NCI-H526 (cell line): ENCODE results near the gene CTU2.

Source experiments
- DNase-seq, 2 experiments: peaks; one replicate each; lab custom pipeline; 2025; lab: John Stamatoyannopoulos, UW

Gene CTU2

DNA sequence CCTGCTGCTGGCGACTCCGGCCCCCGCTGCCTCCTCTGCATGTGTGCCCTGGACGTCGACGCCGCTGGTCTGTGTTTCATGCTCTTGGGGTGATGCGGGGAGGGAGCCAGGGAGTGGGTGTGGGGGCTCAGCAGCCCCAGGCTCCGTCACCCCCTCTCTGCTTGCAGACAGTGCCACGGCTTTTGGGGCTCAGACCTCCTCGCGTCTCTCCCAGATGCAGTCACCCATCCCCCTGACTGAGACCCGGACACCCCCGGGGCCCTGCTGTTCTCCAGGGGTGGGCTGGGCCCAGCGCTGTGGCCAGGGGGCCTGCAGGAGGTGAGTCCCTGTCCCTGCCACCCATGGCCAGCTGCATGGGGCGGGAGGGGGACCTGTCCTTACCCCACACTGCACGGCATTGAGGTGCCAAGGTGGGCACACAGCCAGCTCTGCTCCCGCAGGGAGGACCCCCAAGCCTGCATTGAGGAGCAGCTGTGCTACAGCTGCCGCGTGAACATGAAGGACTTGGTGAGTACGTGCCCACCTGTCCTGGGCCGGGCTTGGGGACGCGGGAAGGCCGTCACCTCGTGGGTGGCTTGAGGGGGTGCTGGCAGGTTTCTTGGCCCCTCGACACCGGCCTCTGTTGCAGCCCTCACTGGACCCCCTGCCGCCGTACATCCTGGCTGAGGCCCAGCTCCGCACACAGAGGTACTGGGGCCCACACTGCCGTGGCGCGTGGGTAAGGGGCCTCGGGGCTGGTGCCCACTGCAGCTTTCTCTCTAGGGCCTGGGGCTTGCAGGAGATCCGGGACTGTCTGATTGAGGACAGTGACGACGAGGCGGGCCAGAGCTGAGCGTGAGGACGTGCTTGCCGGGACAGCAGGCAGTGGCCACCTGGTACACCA lies 8.4 kb downstream of the CTU2 start:
- no peak for DNase-seq

DNA sequence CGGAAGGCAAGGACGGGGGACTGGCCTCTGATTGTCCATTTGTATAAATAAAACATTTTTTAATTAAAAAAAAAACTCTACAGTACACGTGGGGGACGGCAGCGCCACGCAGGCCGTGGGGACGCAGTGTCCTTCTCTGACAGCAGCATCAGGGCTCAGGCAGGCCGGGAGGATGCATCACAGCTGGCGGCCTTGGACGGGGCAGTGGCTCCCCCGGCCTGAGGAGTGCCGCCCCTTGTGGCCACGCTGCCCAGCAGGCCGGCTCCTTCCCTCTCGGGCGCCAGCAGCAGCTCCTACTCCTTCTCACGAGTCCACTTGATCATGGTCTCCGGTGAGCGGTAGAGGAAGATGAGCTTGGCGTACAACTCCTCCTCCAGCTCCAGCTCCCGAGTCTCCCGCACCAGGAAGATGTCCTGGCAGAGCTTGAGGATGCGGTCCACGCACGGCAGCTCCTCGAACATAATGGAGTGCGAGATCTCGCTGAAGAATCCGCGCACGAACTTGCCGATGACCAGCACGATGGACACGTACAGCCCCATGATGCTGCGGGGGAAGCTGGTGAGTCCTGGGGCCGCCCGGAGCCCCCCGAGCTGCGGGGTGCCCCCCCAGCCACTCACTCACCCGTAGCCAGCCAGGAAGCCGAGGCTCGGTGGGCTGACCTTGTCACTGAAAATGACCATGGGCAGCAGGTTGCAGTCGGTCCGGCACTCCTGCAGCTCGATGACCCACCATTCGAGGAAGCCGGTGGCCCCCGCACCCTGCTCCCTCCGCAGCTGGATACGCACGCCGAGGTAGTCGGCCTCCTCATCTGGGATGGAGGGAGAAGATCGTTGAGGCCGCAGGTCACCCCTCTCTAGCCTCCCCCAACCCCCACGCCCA lies 9.2 kb downstream of the CTU2 start:
- DNase-seq, result no peak

DNA sequence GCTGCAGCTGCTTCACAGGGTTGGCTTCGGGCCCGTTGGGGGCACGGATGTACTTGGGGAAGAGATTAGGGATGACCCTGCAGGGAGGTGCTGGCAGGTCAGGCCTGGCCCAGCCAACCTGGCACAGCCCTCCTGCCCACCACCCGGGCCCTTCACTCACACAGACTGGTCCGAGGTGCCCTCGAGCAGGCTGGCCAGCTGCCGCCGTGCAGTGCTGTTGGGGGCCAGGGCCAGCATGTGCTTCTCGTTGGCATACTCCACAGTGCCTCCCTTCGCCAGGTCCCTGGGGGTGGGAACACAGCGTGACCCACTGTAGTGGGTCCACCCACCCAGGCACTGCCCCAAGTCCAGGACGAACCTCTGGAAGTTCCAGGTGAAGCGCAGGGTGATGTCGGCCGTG lies 9.9 kb downstream of the CTU2 start:
- no peak for DNase-seq

DNA sequence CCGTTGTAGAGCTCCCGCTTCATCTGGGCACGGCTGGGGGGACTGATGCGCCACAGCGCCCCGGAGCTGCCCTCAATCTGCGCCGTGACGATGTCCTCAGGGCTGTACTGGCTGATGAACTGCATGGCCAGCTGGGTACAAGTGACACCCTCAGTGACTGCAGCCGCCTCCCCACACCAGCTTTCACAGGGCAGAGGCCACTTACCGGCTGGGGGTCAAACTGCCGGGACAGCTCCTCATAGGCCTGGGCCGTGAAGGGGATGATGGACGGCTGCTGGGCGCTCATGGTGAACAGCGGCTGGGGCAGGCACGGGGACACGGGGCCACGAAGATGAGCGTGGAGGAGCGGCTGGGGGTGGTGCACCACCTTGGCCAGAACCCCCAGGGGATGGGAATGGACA lies 10.3 kb downstream of the CTU2 start:
- no peak for DNase-seq

DNA sequence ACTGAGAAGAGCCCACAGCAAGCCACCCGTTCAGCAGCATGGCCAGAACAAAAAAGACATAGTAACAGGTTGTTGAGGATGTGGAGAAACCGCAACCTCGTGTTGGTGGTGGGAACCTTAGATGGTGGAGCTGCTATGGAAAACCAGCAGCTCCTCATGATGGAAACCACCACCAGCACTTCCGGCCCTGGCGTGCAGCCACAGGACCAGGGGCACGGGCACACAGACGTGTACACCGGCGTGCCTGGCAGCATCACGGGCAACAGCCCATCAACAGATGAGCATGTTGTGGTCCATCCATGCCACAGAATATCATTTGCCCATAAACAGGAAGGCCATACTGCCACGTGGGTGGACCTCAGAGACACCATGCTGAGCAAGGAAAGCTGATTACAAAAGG lies 11.9 kb downstream of the CTU2 start:
- DNase-seq, result no peak

DNA sequence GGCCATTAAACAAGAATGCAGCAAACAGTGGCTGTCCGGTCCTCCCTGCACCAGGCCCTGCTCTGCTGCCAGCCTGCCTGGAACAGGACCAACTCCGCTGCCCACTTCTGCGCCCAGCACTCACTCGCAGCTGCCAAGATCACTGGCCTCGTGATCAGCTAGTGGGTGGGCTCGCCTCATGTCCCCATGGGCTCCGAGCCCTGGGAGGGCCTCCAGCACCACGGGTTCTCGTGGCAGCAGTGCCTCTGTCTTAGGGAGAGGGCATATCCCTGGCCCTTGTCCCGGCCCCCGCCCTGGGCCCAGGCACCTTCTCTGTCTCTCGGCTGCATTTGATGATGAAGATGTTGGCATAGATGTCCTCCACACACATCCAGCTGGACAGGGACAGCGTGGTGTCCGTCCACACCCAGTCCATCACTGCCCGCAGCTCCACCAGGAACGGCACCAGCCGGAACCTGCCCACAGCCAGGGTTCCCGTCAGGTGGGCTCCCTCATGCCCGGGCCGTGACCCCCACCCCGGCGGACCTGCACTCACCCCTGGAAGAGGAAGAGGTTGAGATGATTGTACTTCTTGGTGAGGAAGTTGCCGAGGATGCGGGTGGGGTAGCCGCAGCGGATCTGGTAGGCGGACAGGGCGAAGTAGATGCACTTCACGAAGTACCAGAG lies 13.1 kb downstream of the CTU2 start:
- DNase-seq, result no peak

DNA sequence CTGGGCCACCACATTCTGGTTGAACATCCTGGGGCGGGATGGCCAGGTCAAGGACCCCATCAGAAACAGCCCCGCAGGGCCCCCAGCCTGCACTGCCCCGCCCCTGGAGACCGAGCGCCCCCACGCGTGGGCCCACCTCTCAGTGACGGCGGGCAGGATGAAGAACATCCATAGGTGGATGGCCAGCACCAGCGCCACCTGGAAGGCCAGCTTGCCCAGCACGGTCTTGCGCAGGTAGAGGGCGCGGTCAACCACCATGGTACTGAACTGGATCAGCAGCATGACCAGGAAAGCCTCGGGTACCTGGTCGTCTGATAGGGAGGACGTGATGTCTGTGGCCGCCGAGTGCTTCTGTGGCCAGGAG lies 13.6 kb downstream of the CTU2 start:
- DNase-seq, result no peak

DNA sequence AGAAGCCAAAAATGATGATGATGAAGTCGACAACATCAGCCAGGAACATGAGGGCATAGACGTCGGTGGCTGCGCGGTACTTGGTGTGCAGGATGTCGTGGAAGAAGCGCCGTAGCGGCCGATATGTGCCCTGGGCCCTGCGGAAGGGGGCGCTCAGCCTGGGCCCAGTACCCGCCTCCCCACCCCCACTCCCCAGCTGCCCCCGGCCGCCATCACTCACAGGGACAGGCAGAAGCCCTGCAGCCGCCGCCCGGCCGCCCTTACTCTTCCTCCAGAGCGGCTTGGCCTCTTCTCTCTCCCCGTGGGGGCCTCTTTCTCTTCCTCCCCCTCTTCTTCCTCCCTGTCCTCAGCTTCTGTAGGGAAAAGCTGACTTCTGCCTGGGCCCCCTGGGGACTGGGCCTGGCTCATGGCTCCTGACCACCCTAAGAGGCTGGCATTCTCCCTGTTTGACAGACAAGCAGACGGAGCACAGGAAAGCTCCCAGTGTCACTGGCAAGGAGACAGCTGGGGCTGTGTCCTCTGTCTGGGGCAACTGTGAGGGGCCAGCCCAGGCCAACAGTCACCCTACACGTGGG lies 14.2 kb downstream of the CTU2 start:
- DNase-seq, result no peak

DNA sequence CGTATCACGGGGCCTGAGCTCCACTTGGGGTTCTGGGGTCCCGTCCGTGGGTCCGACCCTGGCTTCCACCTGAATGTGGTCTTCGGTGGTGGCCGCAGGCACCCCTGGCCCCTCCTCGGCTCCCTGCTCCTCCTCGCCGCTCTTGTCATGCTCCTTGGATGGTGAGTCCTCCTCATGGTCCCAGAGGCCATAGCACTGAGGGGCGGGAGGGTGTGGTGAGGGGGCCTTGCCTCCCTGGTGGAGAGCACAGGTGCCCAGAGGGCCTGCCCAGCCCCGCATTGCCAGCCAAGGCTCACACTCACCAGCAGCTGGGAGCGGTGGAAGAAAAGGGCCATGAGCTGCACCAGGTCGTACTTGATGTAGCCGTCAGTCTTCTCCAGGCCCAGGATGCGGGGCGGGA lies 14.9 kb downstream of the CTU2 start:
- no peak for DNase-seq

DNA sequence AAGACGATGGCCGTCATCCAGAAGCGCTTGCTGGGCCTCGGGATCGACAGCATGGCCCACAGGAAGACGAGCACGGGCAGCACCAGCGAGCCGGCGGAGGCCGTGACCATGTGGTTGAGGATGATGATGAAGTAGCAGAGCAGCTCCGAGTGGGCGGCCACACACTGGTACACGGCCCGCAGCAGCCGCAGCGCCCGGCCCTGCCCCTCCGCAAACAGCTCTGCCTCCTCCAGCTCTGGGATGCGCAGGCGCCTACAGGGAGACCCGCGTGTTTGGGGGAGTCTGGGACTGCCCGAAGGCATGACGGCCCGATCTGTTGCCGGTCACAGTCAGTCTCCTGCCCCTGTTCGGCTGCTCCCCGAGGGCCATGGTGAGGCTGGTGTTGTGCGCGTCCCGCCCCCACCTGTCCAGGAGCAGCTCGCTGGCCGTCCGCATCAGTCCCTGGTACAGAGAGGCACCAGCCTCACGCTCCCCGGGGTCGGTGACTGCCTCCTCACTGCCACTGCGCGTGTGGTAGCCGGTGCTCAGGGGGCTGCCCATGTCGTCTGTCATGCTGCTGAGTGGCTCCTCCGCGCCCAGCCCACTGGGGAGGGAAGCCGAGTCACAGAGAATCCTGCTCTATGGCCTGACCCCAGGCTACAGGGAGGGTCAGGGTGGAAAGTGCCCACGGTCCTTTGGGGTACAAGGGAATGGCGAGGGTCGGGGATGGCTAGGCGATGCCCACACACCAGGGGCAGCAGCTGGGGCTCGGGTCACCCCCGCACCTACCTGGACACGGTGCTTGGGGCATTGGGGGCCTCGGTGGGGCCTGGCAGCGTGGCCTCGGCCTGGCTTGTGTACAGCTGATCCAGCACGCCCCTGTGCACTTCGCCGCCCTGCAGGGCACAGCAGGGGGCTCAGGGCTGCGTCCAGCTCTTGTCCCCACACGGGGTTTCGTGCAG lies 15.8 kb downstream of the CTU2 start:
- DNase-seq, result no peak

DNA sequence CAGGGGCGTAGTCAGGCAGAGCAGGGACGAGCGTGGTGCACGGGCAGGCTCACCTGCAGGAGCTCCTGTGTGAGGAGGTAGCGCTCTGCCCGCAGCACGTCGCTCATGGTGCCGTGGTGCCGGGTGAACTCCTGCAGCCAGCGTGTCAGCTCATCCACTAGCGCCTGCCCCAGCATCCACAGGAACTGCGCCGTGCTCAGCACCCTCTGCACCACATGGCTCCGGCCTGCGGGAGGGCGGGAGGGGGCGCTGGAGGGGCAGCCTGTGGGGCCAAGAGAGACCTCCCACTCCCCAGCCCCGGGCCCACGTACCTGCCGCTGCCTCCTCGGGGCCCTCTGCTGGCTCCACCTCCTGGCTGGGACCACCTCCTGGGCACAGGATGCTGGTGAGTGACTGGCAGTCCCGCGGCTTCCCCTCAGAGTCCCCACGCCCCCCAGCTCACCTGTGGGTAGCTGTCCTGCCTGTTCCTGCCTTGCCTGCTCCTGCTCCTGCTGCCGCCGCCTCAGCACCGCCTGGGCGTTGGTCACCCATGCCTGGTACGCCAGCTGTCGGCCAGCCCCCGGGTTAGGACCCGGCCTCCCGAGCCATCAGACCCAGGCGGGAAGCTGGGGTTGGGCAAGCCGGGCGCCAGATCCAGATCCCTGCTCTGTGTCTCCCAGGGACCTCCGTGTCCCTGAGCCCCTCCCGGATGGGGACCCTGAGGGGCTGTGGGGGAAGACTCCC lies 16.6 kb downstream of the CTU2 start:
- DNase-seq, result no peak

DNA sequence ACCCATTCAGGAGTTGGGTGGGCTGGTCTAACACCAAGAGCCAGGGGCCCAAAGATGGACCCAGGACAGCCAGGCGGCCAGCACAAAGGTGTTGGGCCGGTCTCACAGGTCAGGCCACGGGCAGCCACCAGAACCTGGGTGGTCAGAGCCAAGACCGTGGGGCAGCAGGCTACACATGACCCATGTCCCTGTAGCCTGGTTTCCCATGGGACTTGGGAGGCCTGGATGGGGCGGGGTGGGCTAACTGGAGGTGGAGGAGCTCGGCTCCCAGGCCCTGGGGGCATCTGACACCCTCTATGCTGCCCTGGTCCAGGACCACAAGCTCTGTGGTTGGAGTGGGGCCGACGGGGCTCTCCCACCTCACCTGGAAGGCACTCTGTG lies 17.2 kb downstream of the CTU2 start:
- no peak for DNase-seq

DNA sequence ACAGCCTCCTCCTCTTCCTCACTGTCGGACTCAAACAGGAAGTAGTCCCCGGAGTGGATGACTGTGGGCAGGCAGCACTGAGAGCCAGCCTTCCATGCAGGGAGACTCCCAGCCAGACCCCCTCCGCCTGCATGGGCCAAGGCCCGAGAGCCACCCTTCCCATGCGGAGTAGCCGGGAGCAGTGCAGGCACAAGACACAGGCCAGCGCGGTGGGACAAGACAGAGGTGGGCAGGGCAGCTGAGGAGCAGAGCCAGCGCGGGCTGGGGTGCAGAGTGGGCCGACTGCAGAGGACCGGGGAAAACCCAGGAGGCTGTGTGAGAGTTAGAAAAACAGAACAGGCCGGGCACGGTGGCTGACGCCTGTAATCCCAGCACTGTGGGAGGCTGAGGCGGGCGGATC lies 17.6 kb downstream of the CTU2 start:
- DNase-seq, result no peak

DNA sequence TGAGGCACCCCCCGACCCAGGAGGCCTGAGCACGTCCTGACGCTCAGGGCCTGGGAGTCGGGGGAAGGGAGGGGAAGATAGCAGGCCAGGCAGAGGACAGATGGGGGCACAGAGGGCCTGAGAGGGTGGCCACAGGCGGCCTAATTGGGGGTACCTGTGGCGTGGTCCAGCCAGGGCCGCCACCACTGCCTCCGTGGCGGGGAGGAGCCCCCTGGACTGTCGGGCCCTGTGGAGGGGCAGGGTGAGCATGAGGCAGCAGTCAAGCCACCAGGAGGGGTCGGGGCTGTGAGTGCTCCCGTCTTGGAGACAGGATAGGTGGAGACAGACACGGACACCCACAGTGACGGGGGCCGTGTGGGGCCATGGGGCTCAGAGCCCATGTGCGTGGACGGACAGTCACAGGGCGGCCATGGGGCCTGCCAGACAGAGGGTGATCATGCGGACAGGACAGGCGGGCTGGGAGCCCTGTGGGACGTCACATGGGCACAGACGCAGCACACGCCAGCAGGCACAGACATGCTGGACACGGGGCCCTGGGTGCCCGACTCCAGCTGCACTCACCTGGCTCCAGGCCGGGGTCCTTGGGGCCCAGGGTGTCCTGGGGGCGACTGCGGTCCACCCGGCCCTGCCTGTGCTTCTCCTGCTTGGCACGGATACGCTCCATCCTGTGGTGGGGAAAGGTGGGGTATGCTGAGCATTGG lies 18.7 kb downstream of the CTU2 start:
- no peak for DNase-seq

DNA sequence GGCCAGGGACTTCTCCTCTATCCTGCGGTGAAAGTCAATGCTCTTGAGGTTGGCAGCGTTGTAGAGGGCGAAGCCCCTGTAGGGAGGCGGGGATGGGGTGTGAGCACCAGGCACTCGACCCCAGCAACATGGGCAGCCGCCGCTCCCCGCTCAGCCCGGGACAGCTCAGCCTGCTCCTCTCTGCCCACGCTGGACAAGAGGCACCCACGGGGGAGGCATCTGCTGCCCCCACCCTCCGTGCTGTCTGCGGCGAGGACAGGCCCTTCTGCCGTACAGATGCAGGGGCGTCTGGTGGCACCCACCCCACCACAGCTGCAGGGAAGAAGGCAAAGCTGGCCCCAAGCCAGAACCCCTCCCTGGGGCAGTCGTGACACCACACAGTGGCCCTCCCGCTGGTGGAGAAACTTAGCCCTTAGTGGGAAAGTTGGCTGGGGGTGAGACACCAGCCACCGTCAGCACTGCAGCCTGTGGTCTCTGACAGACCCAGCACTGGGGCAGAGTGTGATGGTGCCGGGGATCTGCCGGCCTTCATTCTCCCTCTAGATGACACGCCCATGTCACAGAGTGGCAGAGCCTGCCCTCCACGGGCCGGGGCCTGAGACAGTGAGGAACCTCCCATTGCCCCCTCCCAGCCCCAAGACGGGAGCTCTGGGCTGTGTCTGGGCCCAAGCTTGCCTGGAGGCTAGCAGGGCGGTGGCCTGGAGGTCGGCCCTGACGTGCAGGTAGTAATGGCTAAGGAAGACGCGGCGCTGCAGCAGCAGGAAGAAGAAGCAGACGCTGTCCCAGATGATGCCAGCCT lies 19.5 kb downstream of the CTU2 start:
- no peak for DNase-seq

DNA sequence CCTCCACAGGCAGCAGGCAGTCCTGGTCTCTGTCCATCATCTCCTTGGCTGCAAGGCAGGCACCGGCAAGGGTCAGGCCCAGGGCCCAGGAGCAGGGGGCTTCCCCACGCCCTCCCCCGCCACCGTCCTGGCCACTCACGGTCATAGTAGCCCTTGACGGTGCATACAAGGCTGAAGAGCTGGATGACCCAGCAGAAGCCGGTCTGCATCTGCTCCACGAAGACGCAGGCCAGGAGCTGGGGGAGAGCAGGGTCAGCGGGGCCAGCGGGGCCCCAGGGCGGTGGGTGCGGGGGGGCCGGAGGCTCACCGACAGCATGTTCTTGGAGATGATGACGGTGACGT lies 20.1 kb downstream of the CTU2 start:
- DNase-seq, result no peak

DNA sequence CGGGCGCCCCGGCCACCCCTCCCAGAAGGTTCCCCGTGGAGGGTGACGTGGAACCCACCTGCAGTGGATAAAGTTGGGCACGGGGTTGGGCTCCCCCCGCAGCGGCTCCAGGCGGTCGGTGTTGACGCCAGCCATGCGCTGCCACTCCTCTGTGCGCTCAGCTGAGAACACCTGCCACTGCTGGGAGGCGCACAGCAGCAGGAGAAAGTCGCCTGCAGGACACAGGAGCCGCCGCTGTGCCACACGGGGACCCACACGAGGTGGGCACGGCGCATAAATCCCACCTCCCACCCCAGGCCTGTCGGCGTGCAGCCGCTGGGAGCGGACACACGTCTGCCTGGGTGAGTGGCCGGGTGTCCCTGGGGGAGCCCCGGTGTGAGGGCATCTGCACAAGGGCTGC lies 20.7 kb downstream of the CTU2 start:
- no peak for DNase-seq

DNA sequence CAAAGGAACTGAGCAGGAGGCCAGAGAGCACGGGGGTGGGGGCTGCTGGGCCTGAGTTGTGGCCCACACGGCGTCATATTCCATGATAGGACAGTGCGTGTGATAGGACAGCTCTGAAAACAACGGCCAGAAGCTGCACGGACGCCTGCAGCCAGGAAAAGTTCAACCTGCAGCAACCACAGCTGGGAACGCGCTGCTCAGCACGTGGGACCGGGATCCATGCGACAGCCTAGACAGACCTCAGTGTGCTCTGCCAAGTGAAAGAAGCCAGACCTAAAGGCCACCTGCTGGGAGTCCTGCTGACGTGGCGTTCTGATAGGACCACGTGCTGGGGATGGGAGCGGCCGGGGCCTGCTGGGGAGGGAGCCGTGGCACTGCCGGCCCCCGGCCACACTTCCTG lies 21.6 kb downstream of the CTU2 start:
- no peak for DNase-seq
